Measurements from ENCODE around the gene CAPZB.

GRCh38 chr1:19294638-19295037 is 190.7 kb downstream of the CAPZB start:
- TF ChIP-seq, protein P1, sequence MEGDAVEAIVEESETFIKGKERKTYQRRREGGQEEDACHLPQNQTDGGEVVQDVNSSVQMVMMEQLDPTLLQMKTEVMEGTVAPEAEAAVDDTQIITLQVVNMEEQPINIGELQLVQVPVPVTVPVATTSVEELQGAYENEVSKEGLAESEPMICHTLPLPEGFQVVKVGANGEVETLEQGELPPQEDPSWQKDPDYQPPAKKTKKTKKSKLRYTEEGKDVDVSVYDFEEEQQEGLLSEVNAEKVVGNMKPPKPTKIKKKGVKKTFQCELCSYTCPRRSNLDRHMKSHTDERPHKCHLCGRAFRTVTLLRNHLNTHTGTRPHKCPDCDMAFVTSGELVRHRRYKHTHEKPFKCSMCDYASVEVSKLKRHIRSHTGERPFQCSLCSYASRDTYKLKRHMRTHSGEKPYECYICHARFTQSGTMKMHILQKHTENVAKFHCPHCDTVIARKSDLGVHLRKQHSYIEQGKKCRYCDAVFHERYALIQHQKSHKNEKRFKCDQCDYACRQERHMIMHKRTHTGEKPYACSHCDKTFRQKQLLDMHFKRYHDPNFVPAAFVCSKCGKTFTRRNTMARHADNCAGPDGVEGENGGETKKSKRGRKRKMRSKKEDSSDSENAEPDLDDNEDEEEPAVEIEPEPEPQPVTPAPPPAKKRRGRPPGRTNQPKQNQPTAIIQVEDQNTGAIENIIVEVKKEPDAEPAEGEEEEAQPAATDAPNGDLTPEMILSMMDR (IDR thresholded peaks at IDR 0.05; ENCODE audit: low read length) = no peak
- TF ChIP-seq EZH2 (IDR thresholded peaks at IDR 0.05; ENCODE audit: borderline replicate concordance, low read length) = no peak

Data from OCI-LY1 (cell line).